Head of caudate nucleus (tissue), 42 donors: ENCODE measurements around the gene TMUB1.

ENCODE experiments used
- DNase-seq, 42 donors: peaks; one replicate each; pipeline versions ENCODE4 v3.0.0 to v3.0.0-alpha.2; 2020 to 2021; ENCODE audit warnings: mixed read lengths in 7 of 42
- intact Hi-C: fragments of 100-400 bp; cut with DNase I; formaldehyde crosslinking; loops from one replicate; pipeline ENCODE4 v1.15.0; 2022

Gene TMUB1

GRCh38 chr7:151083071-151083823 is at the start of gene TMUB1:
Gene TMUB1, minus strand, starts transcription at chr7:151083493. Its CDS starts 930 bp downstream, at chr7:151082563.
- intact Hi-C loops: no loop called here
- DNase-seq: peak; percentile 66 to 94 (median 85)

DNA sequence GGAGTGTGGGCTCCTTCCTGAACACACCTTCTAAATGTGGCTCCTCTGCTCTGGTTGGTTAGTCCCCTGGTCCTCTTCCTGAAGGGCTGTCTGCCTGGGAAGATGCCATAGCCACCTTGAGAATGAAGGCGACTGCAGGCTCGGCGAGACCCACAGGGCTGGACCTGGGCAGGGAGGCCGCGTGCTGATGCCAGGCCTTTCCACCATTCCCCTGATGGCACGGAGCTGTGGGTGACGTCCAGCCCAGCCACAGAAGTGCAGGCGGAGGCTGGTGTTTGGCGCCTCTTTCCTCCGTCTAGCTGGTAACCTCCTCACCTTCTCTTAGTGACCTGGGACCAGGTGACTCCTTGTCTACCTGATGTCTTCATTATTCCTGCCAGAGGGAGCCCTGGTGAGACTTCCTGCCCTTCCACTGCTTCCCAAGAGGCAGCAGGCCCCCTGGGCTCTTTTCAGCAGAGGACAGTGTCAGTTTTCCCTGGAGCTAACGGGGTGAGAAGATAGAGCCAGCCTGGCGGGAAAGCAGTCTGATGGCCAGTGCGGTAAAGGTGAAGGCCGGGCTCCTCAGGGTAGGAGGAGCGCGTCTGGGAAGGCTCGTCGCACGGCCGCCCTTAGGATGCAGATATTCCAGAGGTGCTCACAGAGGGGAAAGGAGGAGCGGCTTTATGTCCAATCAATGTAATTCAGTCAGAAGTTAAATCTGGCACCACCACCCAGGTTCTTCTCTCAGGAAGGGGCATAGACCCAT is 49.3 kb upstream of the TMUB1 start:
- intact Hi-C loops: no loop called here

GRCh38 chr7:151131592-151132293 is 48.5 kb upstream of the TMUB1 start:
- intact Hi-C loops: no loop called here
- DNase-seq: peak; percentile 47 to 92 (median 82)

More for the DNA sequence above, 49.3 kb upstream of the TMUB1 start:
- no peak for DNase-seq

DNA sequence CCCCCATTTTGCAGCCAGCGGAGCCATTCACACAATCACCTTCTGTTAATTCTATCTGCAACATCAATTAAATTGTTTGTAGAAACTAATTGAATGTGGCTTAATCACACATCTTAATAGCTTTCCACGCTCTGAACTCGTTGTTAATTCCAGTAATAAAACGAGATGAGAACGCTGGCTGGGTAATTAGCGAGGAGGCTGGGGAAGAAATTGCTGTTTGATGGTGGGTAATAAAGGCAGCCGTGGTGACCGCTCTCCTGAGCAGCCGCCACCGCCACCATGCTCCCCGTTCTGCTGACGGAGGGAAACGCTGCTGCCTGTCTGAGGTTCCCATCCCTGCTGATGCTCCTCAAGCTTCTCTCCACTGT is 47.9 kb upstream of the TMUB1 start:
- no peak for DNase-seq
- intact Hi-C loops: no loop called here

DNA sequence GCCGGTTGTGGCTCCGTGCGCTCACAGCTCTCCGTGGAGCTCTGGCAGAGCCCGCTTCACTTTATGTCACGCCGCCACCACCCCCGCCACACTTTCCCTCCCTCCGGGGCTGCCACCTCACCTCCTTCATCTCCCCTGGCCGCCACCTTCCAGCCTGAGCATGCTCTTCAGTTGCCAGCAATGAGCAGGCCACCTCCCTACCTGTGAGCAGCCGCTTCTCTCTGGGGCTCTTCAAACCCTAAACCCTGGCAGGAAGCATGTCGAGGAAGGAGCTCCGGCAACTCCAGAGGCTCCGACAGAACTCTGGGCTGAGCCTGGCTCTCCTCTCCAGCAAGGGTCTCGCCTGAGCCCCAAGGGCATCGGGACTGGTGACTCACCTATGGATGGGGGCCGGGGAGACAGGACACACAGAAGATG is 47.5 kb upstream of the TMUB1 start:
- intact Hi-C loops: no loop called here
- peak in 21 of 42 donors; percentile 26 to 80 (median 55) for DNase-seq

DNA sequence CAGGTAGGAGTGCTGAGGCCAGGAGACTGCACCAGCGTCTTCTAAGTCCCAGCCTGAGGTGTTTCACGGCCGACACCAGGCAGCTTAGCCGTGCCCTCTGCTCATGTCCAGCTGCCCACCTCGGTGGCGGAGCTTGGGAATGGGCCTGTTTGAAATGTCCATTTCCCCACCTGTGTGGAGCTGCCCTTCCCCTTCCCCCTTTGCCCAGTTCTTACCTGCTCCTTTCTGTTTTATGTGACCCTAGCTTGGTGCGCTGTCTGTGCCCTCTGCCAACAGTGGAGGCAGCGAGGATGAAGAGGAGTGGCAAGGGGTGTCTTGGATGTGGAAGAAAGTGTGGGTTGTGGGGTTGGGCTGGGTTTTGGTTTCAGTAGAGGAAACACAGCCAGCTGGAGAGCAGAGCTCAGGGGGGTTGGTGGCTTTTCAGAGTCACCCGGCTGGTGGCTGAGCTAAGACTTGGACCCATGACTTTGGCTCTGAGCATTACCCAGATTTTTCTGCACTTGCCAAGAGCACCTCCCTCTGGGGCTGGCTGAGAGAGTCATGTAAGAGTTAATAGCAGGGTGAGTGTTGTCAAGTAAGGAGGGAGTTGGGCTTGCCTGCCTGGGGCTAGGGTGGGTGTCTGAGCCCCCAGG is 46.8 kb upstream of the TMUB1 start:
- intact Hi-C loops: no loop called here
- DNase-seq: no peak

DNA sequence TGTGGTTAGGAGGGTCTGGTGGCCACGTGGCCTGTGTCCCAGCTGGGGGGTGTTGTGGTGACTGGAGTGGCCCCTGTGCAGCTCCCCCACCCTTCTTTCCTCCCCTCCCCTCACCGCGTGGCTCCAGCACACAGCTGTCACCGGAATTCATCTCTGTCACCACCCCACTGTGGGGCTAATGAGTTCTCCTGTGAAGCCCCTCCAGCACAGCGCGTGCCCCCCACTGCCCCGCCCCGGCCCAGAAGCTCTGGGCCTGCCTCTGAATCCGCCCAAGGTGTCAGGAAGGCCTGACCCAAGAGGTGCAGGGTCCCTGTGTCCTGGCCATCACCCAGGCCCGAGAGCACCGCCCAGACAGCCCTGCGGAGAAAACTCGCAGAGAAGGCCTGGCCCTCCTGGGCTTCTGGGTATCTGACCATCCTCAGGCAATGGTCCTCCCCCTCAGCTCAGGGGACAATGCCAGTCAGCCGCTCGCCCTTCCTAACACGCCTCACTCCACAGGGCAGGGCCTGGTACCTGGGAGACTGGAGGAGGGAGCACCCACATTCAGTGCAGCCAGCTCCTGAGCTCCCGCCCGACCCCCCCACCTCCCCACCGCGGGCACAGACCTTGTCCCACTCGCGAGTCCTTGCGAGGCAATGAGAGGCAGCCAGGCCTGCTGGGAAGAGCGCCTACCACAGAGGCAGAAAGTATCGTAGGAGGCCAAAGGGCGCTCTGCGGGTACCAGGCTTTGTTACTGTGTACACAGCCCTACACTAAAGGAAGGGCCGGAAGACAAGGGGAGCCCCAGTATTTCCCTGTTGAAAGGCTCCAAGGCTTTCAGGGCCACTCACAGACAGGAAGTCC is 46.0 kb upstream of the TMUB1 start:
- DNase-seq: no peak
- intact Hi-C loops: no loop called here

DNA sequence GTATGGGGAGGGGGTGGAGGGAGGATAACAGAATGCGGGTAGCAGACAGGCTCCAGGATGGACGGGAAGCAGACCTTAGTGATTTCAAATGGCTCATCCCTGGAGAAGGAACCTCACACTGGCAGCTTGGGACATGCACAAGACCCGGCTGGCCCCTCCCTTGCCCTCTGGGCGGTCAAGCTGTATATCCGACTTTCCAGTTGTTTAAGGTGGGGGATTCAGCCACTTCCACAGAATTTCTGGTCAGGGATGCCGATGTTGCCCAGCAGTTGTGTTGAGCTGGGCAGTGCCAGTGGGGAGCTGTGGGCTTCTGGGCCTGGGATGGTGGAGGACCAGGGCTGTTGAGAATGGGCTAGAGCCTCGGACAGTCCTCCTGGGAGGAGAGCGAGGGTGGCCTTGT is 45.4 kb upstream of the TMUB1 start:
- no peak for DNase-seq
- intact Hi-C loops: no loop called here

- no peak for DNase-seq
- intact Hi-C loops: no loop called here
Observed at GRCh38 chr7:151128144-151128543, 44.9 kb upstream of the TMUB1 start.

- DNase-seq: no peak
- intact Hi-C loops: no loop called here
Observed at GRCh38 chr7:151126491-151127137, 43.3 kb upstream of the TMUB1 start.

- DNase-seq: peak in 21 of 42 donors; percentile 16 to 71 (median 44)
- intact Hi-C loops: no loop called here
Observed at GRCh38 chr7:151125846-151126481, 42.7 kb upstream of the TMUB1 start.

DNA sequence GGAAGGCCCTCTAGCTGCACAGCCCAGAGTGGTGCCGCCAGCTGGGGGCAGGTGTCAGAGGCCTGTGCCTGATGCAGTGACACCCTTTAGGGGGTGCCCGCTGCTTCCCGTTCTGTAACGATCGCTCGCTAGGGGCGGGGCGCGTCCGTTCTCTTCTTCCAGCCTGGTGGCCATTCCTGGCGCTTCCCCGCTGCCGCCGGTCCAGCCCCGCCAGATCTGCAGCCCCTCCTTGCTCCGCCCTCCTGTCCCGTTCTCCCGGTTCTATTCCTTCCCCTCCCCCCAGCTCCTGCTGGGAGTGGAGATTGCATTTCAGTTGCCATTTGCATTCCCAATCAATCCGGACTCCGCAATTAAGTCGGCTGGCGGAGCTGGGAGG is 42.2 kb upstream of the TMUB1 start:
- peak in 10 of 42 donors; percentile 21 to 54 (median 36) for DNase-seq
- intact Hi-C loops: no loop called here

DNA sequence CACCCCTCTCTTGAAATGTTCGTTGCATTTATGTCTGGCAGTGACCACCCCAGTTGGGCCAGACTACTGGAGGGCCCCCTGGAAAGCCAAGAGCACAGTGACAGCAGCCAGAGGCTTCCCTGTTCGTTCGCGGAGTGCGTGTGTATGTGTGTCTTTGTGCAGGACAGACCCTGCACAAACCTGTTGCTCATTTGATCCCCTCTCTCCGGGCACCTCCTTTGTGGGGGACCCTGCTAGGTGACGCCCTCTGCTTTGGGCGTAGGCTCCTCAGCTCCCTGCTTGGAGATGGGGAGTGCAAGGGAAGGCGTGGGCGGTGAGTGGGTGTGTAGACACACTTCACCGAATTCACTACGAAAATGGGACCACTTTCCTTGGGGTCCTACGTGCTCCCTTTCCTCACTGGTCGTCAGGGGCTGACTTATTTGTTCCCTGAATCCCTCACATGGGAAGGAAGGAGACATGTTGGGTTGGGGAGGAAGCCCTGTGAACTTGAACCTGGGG is 41.7 kb upstream of the TMUB1 start:
- intact Hi-C loops: loop anchor here (1.0 kb wide), 1 partner anchor 47 kb away; no protein-coding TSS in a partner anchor
- DNase-seq: no peak

GRCh38 chr7:151124481-151124880 is 41.2 kb upstream of the TMUB1 start:
- no peak for DNase-seq
- intact Hi-C loops: loop anchor here (1.0 kb wide), 1 partner anchor 48 kb away; no protein-coding TSS in a partner anchor

DNA sequence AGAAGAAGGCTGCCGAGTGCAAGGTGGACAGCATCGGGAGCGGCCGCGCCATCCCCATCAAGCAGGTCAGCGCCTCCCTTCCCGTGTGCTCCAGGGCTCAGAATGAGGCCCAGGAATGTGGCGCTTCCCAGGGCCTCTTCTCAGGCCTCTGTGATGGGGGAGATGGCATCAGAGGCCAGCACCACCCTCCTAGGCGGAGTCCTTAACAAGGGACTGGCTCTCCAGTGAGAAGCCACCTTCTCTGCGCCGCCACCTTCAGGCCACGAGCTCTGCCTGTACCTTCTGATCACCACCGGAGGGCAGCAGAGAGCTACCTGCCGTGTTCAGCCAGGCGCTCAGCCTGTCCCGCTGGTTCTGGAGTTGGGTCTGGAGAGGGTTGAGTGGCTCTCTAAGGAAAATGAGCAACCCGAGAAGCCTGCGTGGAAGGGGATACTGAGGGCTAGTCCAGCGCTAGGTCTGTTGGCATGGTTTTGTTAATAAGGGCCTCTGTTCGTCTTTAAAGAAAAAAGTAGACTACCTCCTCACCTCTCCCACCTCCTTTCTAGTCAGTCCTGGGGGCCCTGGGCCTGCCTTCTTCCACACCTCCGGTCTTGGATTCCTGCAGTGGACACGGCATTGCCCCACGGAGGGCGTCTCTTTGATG is 40.6 kb upstream of the TMUB1 start:
- peak; percentile 70 to 96 (median 90) for DNase-seq
- intact Hi-C loops: loop anchor here (1.0 kb wide), 1 partner anchor 48 kb away; no protein-coding TSS in a partner anchor

DNA sequence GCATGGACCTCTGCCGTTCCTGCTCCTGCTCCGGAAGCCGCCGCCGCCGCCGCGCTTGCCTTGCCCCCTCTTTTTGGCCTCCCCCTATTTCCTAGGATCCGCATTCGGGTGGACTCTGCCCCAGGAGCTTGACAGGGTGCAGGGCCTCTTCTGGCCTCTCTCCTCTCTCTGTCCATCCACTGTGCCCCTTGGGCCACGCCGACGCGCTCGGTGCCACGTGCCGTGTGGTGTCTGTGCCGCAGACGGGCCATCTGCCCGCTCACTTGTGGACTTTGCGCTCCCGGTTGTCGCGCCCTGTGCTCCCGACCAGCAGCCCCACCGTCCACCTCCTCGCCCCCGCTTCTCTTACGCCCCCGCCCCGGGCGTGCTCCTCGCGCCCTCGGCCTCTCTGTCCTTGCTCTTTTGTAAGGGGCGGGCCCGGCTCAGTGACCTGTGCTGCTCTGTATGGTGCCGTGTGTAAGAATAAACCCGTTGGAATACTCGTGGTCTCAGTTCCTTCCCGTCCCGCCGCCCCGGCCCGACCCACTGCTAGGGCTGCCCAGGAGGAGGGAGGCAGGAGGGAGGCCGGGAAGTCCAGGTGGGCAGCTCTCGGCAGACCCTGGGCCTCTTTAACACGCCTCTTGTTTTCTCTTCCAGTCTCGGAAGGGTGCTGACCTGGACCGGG is 40.0 kb upstream of the TMUB1 start:
- no peak for DNase-seq
- intact Hi-C loops: no loop called here
